Measurements from ENCODE around the gene TGFB1. TPM values are rescaled to one million over a fixed set of nuclear protein-coding genes. Genes with fewer than 3 reads are reported as not detected.
"Not testable (repeated sequence)": the region's sequence is repeated elsewhere in the genome, so short reads cannot be mapped to it uniquely, and the experiment has no call there.

TGFB1 gene
- total RNA-seq, 1 donor from 2014 or later = 195 TPM

DNA sequence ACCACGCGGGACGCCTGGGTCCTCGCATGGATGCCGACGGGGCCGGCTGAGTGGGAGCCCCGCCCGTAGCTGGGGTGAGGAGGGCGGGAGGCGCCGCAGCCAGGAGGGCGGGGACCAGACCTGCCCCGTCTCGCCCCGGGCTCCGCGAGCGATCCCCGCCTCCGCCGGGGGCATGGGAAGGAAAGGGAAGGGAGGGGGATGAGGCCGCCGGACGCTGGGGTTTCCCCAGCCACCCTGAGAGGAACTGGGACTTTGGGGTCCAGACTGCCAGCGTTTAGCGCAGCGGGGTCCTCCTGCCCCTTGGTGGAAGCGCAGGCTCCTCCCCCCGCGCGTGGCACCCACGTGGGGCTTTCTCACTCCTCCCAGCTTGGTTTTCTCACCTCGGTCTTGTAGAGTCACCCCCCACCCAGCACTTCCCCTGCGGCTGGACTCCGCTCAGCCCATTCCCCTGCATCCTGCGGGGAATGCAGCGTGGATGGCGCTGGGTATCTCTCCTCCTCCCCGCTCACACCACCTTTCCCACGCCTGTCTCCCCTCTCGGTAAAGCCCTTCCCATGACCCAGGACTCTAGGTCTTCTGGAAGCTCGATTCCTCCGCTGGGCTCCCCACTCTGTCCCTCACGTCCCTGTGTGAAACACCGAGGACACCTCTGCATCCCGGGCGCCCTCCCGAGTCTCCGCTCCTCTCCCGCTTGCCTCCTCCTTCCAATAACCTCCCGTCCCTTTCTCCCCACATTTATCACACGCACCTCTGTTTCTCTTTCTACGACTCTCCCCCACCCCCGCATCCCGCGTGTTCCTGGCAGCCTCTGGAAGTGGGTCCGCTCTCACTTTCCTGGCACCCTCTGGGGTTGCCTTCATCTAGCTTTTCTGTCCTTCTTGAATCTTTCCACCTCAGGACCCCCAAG lies 2.1 kb downstream of the TGFB1 start:
- TF ChIP-seq, protein P1, sequence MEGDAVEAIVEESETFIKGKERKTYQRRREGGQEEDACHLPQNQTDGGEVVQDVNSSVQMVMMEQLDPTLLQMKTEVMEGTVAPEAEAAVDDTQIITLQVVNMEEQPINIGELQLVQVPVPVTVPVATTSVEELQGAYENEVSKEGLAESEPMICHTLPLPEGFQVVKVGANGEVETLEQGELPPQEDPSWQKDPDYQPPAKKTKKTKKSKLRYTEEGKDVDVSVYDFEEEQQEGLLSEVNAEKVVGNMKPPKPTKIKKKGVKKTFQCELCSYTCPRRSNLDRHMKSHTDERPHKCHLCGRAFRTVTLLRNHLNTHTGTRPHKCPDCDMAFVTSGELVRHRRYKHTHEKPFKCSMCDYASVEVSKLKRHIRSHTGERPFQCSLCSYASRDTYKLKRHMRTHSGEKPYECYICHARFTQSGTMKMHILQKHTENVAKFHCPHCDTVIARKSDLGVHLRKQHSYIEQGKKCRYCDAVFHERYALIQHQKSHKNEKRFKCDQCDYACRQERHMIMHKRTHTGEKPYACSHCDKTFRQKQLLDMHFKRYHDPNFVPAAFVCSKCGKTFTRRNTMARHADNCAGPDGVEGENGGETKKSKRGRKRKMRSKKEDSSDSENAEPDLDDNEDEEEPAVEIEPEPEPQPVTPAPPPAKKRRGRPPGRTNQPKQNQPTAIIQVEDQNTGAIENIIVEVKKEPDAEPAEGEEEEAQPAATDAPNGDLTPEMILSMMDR (IDR thresholded peaks at IDR 0.05) = no peak
- Mint-ChIP-seq H3K27ac (ENCODE audit: unreplicated experiment) (peak overlapping the region; percentile 95), H3K4me3 (ENCODE audit: unreplicated experiment) (peak overlapping the region; percentile 98), H3K36me3 (ENCODE audit: low read depth) (peaks cover 9% of the 10 kb centered on the region), H3K27me3 (ENCODE audit: low read depth) (no peaks in the 10 kb centered on the region), H3K9me3 (ENCODE audit: low read depth) (no peaks in the 10 kb centered on the region), H3K4me1 (ENCODE audit: low read depth) (peaks cover 30% of the 10 kb centered on the region)
- no peak for DNase-seq (ENCODE audit: low spot score)

DNA sequence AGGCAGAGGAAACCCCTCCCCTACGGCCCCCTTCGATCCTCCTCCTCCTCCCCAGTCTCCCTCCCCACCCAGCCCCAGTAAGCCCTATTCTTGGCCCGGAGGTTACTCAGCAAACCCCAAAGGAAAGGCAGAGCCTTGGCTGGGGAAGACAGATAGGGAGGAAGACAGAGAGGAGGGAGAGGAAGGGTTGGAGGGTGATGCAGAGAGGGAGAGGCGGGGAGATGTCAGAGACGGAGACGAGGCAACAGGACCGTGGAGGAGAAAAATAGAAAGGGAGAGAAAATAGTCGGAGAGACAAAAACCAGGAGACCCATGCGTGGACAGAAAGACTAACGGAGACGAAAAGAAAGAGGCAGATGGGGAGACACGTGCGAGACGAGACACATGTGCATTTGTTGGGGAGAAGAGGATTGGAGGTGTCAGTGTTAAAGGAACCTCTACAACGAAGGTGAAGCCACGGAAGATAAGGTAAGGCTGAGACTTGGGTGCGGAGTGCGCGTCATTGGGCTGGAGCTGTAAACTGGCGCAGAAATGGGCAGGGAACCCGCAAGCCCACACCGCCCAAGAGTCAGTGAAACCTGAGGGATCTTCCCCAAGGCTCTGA lies 2.9 kb downstream of the TGFB1 start:
- no peak for DNase-seq (ENCODE audit: low spot score)
- TF ChIP-seq, protein P1 (IDR thresholded peaks at IDR 0.05) = no peak
- Mint-ChIP-seq H3K27me3 (ENCODE audit: low read depth) (no peaks in the 10 kb centered on the region), H3K9me3 (ENCODE audit: low read depth) (no peaks in the 10 kb centered on the region), H3K27ac (ENCODE audit: unreplicated experiment) (peak overlapping the region; percentile 69), H3K4me1 (ENCODE audit: low read depth) (peaks cover 30% of the 10 kb centered on the region), H3K4me3 (ENCODE audit: unreplicated experiment) (peak overlapping the region; percentile 98), H3K36me3 (ENCODE audit: low read depth) (peaks cover 13% of the 10 kb centered on the region)

DNA sequence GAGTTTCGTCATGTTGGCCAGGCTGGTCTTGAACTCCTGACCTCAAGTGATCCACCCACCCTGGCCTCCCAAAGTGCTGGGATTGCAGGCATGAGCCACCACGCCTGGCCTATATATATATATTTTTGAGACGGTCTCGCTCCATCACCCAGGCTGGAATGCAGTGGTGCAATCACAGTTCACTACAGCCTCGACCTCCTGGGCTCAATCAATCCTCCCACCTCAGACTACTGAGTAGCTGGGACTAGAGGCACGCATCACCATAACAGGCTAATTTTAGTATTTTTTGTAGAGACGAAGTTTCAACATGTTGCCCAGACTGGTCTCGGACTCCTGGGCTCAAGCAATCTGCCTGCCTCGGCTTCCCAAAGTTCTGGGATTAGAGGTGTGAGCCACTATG lies 6.8 kb downstream of the TGFB1 start:
- not testable (repeated sequence) for H3K4me3 Mint-ChIP-seq (ENCODE audit: unreplicated experiment); H3K9me3 Mint-ChIP-seq (ENCODE audit: low read depth); H3K27ac Mint-ChIP-seq (ENCODE audit: unreplicated experiment); DNase-seq (ENCODE audit: low spot score); H3K27me3 Mint-ChIP-seq (ENCODE audit: low read depth)
- H3K4me1 Mint-ChIP-seq (ENCODE audit: low read depth) = peaks cover 27% of the 10 kb centered on the region
- peaks cover 24% of the 10 kb centered on the region for H3K36me3 Mint-ChIP-seq (ENCODE audit: low read depth)

DNA sequence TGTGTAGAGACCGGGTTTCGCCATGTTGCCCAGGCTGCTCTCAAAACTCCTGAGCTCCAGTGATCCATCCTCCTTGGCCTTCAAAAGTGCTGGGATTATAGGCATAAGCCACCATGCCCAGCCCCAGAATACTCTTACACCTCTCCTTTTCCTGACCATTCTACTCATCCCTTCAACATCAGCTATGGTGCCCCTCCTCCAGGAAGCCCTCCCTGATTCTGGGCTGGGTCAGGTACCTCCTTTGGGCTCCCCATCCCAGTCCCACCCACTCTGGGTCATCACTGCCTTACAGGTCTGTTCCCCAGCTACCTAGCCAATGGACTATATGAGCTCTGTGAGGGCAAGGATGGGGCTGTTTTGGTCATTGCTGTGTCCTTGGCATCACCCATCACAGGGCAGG lies 9.6 kb downstream of the TGFB1 start:
- DNase-seq (ENCODE audit: low spot score) = no peak
- TF ChIP-seq, protein P1 (IDR thresholded peaks at IDR 0.05) = no peak
- Mint-ChIP-seq H3K36me3 (ENCODE audit: low read depth) (peaks cover 33% of the 10 kb centered on the region), H3K4me1 (ENCODE audit: low read depth) (peaks cover 12% of the 10 kb centered on the region), H3K27me3 (ENCODE audit: low read depth) (no peaks in the 10 kb centered on the region), H3K9me3 (ENCODE audit: low read depth) (no peaks in the 10 kb centered on the region), H3K4me3 (ENCODE audit: unreplicated experiment) (no peak overlapping the region), H3K27ac (ENCODE audit: unreplicated experiment) (no peak overlapping the region)

DNA sequence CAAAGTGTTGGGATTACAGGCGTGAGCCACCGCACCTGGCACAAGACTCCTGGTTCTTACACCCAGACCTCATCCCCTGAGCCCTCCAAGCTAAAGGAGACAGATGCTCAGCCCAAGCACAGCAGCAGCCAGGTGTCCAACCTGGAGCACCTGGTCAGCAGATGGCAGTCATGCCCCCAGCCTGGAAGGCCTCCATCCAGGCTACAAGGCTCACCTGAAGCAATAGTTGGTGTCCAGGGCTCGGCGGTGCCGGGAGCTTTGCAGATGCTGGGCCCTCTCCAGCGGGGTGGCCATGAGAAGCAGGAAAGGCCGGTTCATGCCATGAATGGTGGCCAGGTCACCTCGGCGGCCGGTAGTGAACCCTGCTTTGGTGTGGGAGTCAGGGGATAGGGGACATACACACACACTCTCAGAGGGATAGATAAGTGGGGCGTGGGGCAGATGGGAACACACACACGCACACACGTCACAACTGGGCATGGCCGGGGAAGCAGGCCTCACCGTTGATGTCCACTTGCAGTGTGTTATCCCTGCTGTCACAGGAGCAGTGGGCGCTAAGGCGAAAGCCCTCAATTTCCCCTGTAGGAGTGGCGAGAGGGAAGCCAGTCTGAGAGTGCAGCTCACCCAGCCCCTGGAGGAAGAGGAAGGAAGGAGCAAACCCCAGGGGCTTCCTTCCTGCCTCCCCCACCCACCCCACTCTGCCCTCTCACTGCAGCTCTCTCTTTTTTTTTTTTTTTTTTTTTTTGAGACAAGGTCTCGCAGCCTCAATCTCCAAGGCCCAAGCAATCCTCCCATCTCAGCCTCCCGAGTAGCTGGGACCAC lies 11.8 kb downstream of the TGFB1 start:
- H3K27me3 Mint-ChIP-seq (ENCODE audit: low read depth) = no peaks in the 10 kb centered on the region
- no peak overlapping the region for H3K4me3 Mint-ChIP-seq (ENCODE audit: unreplicated experiment)
- no peak for DNase-seq (ENCODE audit: low spot score)
- H3K4me1 Mint-ChIP-seq (ENCODE audit: low read depth) = peaks cover 4% of the 10 kb centered on the region
- TF ChIP-seq, protein P1 (IDR thresholded peaks at IDR 0.05) = no peak
- no peak overlapping the region for H3K27ac Mint-ChIP-seq (ENCODE audit: unreplicated experiment)
- no peaks in the 10 kb centered on the region for H3K9me3 Mint-ChIP-seq (ENCODE audit: low read depth)
- peaks cover 33% of the 10 kb centered on the region for H3K36me3 Mint-ChIP-seq (ENCODE audit: low read depth)
